OCI-LY1 (cell line): ENCODE measurements around the gene DNMBP.

Experiments used
- EZH2 ChIP-seq: fragments of 200-600 bp; sonication (generic), shearing (Covaris generic); IDR thresholded peaks from 2 replicates; pipeline ENCODE4 v1.8.0; 2017; ENCODE audit warnings: borderline replicate concordance, mixed run types, mild to moderate bottlenecking, antibody characterized with exemption, low read length, moderate library complexity, mixed read lengths
- TF ChIP-seq, protein P1 (sequence below): fragments of 200-600 bp; sonication (generic), shearing (Covaris generic); IDR thresholded peaks from 2 replicates; pipeline ENCODE4 v1.5.1; 2017; ENCODE audit warnings: mild to moderate bottlenecking, antibody characterized with exemption, low read length, moderate library complexity, mixed read lengths

DNA sequence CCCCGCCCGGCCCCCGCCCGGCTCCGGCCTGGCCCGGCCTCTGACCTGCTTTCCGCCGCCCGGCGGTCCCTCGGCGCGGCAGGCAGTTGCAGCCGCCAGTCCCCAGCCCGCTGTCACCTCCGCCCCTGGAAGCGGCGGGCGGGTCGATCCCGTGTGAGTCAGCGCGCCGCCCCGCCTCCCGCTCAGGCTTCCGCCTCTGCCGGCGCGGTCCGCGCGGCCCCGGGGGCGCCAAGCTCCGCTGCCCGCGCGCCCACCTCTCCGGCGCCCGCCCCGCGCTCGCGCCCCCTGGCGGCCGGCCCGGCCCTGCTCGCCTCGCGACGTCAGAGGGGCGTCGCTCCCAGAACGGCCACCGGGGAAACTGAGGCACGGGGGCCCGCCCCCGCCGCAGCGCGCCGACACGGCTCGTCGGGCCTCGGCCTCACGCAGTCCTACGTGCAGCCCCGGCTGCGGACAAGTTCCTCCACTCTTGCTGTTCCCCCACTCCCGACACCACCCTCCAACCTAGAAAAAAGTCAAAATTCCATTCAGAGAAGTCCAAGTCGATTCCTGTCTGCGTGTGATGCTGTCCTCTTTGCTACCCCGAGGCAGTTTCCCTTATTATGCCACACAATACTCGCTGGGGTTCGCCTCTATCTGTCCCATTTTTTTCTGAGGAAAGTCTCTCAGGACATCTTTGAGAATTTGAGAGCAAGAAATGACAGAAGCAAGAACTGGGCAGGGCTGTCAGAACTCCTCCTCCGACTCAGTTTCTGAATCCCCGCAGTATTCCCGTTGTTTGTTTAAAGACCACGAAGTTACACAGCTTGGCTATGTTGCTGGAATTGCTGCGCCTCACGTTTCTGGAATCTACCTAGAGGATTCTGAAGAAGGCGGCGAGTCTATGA is at the start of gene DNMBP:
- no peak for TF ChIP-seq EZH2
- TF ChIP-seq, protein P1, sequence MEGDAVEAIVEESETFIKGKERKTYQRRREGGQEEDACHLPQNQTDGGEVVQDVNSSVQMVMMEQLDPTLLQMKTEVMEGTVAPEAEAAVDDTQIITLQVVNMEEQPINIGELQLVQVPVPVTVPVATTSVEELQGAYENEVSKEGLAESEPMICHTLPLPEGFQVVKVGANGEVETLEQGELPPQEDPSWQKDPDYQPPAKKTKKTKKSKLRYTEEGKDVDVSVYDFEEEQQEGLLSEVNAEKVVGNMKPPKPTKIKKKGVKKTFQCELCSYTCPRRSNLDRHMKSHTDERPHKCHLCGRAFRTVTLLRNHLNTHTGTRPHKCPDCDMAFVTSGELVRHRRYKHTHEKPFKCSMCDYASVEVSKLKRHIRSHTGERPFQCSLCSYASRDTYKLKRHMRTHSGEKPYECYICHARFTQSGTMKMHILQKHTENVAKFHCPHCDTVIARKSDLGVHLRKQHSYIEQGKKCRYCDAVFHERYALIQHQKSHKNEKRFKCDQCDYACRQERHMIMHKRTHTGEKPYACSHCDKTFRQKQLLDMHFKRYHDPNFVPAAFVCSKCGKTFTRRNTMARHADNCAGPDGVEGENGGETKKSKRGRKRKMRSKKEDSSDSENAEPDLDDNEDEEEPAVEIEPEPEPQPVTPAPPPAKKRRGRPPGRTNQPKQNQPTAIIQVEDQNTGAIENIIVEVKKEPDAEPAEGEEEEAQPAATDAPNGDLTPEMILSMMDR = peak; percentile 34
